Stimulated activated CD4-positive, alpha-beta T cell treated with anti-CD3 and anti-CD28 coated beads, TNF-alpha, amount 100 ng/mL, for 4 hours (primary cell): ENCODE results near the gene STAT2.
"Not testable (repeated sequence)": the region's sequence is repeated elsewhere in the genome, so short reads cannot be mapped to it uniquely, and the experiment has no call there.

Experiments used
- DNase-seq, 3 experiments: peaks; one replicate each; pipeline ENCODE4 v3.0.0-alpha.2; 2020; ENCODE audit warnings: low read depth in 3 of 3

Gene STAT2

GRCh38 chr12:56362130-56363059 lies 2.5 kb upstream of the STAT2 start, which contains the start of gene APOF:
APOF (minus strand) TSS chr12:56362857; CDS start chr12:56362745, 112 bp downstream.
- DNase-seq = no peak

- no peak for DNase-seq
Measured at GRCh38 chr12:56361487-56362129, 1.7 kb upstream of the STAT2 start.

- no peak for DNase-seq
Measured at GRCh38 chr12:56358836-56359532, 923 bp downstream of the STAT2 start.

GRCh38 chr12:56351325-56351724 lies 8.6 kb downstream of the STAT2 start:
- no peak for DNase-seq

GRCh38 chr12:56350662-56351061 lies 9.2 kb downstream of the STAT2 start:
- DNase-seq = no peak

GRCh38 chr12:56348776-56349175 lies 11.1 kb downstream of the STAT2 start:
- DNase-seq = no peak

- not testable (repeated sequence) for DNase-seq
Measured at GRCh38 chr12:56347255-56347654, 12.7 kb downstream of the STAT2 start.

- no peak for DNase-seq
Measured at GRCh38 chr12:56346675-56347074, 13.2 kb downstream of the STAT2 start.

GRCh38 chr12:56342290-56342689 lies 17.6 kb downstream of the STAT2 start:
- not testable (repeated sequence) for DNase-seq

- no peak for DNase-seq
Measured at GRCh38 chr12:56341616-56342015, 18.3 kb downstream of the STAT2 start.

GRCh38 chr12:56339158-56339422 lies 20.8 kb downstream of the STAT2 start:
- DNase-seq = no peak

GRCh38 chr12:56338308-56339157 lies 21.4 kb downstream of the STAT2 start, which contains the start of gene IL23A:
IL23A (plus strand) TSS chr12:56338884; CDS start chr12:56339045, 161 bp downstream.
- peak; percentile 50 to 86 (median 78) for DNase-seq

GRCh38 chr12:56337753-56338251 lies 22.1 kb downstream of the STAT2 start:
- no peak for DNase-seq

GRCh38 chr12:56336361-56337167 lies 23.3 kb downstream of the STAT2 start:
- DNase-seq = no peak

GRCh38 chr12:56335527-56335926 lies 24.4 kb downstream of the STAT2 start:
- not testable (repeated sequence) for DNase-seq

- no peak for DNase-seq
Measured at GRCh38 chr12:56334490-56334793, 25.5 kb downstream of the STAT2 start.

- DNase-seq = peak; percentile 79 to 90 (median 85)
Measured at GRCh38 chr12:56333679-56334489, 26.0 kb downstream of the STAT2 start, which contains the start of gene PAN2. PAN2 (minus strand) TSS chr12:56334000; CDS start chr12:56333094, 906 bp downstream.

- DNase-seq = no peak
Measured at GRCh38 chr12:56333197-56333678, 26.7 kb downstream of the STAT2 start.

- DNase-seq = no peak
Measured at GRCh38 chr12:56332512-56333196, 27.3 kb downstream of the STAT2 start.
